GM19397 (cell line): ENCODE results near the gene ASTL.
"Not testable (repeated sequence)": the region's sequence is repeated elsewhere in the genome, so short reads cannot be mapped to it uniquely, and the experiment has no call there.

Experiments used
- ATAC-seq: cut with Tn5 transposase; IDR thresholded peaks from one replicate; pipeline ENCODE4 v1.9.1; 2021; ENCODE audit warnings: mild to moderate bottlenecking, moderate library complexity; ENCODE audit not compliant: unreplicated experiment

Gene ASTL

DNA sequence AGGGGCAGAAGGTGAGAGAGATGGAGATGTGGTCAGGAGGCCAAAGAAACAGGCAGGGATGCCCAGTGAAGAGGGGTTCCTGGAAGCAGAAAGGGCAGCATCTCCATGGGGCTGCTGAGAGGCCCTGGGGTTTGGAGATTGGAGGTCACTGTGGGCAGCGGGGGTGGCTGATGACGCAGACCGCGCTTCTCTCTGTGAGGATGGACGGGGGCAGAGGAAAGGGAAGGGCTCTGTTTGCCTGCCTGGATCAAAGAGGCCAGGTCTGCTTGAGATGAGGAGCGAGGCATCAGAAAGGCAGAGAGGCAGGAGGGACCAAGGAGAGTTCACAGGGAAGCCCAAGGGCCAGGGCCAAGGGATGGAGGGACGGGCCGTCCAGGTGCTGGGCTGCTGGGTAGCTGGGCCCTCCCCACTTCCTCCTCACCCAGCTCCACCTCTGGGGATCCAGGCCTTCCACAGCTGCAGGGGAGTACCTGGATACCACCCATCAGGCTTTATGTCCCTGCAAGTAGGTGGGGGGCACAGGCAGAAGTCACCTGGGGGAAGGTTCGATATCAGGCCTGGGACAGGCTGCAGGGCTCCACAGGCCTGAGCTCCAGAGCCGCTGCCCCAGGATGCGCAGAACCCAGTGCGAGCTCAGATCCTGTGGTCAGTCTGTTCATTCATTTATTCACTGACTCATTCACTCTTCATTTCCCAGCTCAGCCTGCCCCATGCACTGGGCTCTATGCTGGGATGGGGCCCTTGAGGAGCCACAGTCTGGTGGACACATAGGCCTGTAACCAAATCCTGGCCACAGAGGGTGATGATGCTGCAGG, 52.6 kb downstream of the ASTL start:
- ATAC-seq = no peak

DNA sequence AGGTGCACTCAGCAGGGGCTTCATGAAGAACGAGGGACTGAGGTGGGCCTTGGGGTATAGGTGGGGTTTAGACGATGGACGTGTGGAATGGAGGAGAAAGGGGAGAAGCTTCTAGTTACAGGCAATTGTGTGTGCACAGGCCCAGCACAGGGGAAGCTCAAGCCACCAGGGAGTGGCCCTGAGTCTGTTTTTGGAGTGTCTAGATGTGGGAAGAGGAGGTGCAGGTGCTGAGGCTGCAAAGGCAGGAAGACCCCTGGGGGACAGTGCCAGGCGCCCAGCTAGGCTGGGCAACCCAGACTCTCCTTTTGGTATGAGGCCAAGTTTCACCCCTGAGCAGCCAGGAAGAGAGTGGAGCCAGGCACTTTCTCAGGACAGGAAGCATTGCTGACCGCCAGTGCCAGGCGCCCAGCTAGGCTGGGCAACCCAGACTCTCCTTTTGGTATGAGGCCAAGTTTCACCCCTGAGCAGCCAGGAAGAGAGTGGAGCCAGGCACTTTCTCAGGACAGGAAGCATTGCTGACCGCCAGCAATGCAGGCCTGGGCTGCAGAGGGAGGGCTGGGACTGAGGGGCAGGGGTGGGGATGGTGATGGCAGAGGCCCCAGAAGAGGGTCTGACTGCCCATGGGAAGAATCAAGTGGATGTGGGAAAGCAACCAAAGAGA, 53.3 kb downstream of the ASTL start:
- not testable (repeated sequence) for ATAC-seq

DNA sequence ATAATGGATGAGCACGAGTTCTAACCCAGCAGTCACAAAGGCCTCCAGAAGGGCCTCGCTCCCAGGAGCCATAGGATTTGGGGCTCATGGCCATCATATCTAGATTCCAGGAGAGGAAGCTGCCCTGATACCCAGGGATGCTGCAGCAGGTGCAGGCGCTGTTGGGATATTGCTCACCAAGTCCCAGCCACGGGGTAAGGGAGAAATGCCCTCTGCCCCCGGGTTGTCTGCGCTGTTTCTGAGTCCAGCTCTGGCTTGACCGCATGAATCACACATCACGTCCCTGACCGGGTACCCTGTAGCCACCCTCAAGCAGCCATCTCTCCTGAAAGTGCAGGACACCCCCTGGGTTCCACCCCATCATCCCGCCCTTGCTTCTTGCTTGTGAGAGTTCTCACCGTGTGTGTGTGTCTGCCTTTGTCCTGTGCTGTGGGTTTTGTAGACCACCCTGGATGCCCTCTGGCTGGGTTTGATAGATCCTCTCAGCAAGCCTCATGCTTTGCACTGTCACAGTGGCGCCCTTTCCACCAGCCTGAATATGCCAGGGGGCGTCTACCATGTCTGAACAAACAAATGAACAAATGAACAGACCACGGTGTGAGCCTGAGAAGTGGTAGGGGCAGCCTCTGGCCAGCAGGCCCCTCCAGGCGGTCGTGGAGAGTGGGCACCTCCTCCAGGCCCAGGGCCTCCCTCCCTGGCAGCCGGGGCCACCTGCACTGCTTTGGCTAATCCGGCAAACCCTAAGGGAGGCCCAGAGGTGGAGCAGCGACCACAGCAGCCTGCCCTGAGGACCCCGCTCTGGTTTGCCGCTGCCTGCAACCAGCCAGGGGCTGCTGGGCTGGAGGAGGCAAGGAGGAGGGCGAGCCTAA, 54.1 kb downstream of the ASTL start:
- no peak for ATAC-seq

DNA sequence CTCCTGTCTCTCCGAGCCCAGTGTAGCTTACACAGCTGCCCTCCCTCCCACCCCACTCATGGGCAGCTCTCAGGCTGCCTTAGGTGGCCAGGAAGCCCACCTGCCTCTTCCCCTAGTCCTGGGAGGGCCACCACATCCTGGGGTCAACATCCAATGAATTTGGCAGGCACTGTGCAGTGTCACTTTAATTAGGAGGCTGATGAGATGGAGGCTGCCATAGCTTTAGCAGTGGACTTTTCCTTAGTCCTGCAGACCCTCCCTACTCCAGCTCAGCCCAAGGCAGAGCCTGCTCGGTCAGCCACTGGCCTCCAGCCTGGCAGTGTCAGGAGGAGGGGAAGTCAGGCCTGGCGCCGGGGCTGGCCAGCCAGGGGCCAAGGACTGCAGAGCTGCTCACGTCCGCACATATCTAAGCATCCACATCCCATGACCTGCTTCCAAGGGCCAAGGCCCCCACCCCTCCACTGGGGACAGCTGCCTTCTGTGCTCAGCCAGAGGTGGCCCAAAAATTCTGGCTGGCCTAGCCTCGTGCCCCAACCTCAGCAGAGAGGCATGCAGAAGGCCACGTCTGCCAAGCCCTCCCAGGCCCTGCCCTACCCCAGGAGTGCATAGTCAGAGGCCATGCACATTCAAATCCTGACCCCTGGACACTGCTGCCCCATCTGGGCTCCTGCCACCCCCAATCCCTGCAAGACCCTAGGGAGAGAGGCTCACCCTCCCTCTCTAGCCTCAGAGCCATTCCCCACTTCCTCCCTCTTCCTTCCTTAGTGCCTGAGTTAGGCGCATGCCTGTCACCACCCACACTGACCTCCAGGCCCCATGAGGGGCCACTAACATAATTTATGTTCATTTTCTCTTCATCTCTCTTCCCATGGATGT, 55.0 kb downstream of the ASTL start:
- ATAC-seq = no peak

DNA sequence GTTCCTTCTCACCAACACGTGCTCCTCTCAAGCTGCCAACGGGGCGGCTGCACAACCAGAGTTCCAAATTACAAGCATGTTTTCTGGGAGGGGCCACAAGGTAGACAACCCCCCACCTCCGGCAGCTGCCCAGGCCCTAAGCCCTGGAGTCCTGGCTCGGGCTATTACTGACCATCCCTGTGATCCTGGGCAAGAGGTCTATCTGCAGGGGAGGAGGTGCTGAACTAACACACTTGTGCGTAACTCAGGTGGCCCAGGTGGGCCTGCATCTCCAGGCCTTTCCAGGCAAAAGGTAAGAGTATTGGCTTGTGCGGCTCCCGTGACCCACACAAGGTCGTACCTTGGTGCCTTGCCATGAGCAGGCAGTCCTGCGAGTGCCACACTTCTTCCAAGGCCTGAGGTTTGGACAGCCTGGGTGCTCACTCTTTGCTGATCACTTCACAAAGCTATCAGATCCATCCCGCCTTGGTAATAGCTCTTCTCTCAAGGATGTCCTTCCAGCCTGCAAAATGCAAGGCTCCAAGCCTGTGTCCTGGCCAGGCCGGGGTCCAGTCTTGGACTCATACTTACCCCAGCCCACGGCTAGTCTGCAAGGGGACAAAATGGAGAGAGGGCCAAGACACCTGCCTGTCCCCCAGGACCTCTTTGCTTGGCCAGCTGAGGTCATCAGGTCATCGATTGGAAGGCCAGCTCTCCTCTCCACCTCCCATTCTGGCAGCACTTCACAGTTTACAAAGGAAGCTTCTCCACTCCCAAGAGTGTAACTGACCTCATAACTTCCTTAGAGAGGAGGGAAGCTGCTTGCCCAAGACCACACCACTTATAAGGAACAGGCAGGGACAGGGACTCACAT, 55.9 kb downstream of the ASTL start:
- no peak for ATAC-seq

DNA sequence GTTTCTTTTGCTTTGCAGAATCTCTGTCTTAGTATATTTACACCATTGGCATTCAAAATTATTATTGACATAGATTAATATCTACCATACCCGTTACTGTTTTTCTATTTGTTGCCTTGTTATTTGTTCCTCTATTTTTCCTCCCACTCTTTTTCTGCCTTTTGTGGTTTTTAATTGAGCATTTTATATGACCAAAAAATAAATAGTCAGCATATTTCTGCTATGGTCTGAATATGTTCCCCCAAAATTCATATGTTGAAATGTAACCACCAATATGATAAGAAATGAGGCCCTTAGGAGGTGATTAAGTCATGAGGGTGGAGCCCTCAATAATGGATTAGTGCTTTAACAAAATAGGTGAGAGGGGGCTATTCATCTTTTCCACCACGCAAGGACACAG, 57.3 kb downstream of the ASTL start:
- no peak for ATAC-seq

DNA sequence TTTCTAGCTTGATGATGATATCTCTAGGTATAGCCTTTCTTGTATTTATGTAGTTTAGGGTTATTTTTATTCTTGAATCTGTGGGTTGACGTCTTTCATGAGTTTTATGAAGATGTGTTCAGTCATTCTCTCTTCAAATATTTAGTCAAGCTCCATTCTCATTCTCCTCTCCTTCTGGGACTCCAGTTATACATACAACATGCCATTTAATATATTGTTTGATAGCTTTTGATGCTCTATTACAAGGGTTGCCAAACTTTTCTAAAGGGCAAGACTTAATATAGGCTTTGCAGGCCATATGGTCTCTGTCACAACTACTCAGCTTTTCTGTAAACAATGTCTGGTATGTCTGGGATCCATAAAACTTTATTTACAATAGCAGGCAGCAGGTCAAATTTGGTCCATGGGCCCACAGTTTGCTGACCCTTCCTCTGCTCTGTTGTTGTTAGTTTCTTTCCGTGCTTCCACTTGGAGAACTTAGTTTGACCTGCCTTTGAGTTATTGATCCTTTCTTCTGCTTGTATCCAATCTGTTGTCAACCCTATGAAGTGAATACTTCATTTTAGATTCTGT, 63.0 kb downstream of the ASTL start:
- no peak for ATAC-seq

DNA sequence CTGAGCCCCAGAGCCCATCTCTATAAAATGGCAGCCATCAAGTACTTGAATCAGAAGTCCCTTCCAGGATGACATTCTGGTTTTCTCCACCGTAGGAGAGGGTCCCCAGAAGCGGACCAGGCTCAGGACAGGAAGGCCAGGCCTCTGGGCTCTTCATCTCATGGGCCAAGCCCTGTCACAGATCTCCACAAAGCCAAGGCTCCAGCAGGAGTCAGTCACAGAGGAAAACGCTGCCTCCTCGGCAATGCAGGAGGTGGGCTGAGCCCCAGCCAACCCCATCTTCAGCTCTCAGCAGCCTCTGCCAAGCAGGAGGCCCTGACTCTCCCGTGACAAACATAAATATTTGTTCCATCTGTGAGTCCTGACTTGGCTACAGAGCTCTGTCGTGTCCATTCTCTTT, 64.1 kb downstream of the ASTL start:
- no peak for ATAC-seq

DNA sequence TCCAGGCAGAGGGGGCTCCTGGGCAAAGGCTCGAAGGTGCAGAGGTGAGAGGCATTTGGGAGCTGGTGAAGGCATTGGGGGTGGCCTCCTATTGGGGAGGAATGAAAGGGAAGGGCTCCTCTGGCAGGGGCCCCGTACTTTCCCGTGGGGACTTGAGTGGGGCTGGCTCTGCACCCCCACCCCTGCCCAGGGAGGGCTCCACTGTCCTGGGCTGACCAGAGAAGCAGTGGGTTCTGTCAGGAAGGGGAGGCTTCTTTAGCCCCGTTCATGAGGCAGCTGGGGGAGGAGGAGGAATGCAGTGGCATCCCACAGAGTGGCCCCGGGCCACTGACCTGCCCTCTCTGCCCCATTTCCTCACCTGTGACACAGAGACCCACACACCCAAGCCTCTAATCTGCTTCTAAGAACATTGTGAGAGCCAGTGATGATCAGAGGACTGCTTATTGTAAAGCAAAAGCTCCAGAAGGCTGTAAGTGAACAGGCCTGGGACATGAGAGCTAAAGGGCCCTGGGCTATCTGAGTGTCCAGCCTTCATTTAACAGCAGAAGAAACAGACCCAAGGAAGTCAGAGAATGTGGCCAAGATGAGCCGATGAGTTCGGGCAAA, 65.0 kb downstream of the ASTL start:
- no peak for ATAC-seq
